BE2C (cell line): ENCODE results near the gene ADAMTSL3.

Experiments
- DNase-seq: peaks from one replicate; pipeline ENCODE4 v3.0.0-alpha.2; 2020
- H3K27me3 ChIP-seq: fragments of 250-450 bp; sonication (Bioruptor Pico); 2 replicates; pipeline ENCODE4 v1.5.1; 2020; ENCODE audit warnings: mild to moderate bottlenecking
- H3K36me3 ChIP-seq: fragments of 250-450 bp; sonication (Bioruptor Pico); 2 replicates; pipeline ENCODE4 v1.5.1; 2020; ENCODE audit warnings: mild to moderate bottlenecking
- H3K4me1 ChIP-seq: fragments of 250-450 bp; sonication (Bioruptor Pico); 2 replicates; pipeline ENCODE4 v1.5.1; 2020
- H3K4me3 ChIP-seq: 2 replicates; pipeline ENCODE4 v1.5.1; 2011; ENCODE audit warnings: low read depth, low read length
- H3K9me3 ChIP-seq: fragments of 250-450 bp; sonication (Bioruptor Pico); 2 replicates; pipeline ENCODE4 v1.5.1; 2020
- TF ChIP-seq, protein P1 (sequence below): IDR thresholded peaks from 2 replicates; pipeline ENCODE4 v1.5.1; 2012; ENCODE audit warnings: mild to moderate bottlenecking, low read depth, low read length

Gene ADAMTSL3

DNA sequence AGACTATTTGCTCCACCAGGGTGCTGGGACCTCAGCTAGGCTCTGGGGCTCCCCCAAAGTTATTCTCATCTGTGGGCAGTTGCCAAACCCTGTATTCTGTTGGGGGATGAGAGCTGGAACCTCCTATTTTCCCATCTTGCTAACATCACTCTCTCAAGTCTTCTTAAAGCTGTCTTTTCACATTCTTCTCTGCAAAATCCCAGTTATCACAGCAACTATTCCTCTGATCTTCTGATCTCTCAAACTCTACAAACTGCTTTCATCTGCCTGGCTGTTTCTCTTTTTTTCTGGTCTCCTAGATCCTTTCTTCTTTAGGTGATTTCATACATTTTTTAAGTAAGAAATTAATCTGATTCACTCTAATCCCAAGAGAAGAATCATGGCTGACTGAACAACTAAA is 10.7 kb upstream of the ADAMTSL3 start:
- TF ChIP-seq, protein P1, sequence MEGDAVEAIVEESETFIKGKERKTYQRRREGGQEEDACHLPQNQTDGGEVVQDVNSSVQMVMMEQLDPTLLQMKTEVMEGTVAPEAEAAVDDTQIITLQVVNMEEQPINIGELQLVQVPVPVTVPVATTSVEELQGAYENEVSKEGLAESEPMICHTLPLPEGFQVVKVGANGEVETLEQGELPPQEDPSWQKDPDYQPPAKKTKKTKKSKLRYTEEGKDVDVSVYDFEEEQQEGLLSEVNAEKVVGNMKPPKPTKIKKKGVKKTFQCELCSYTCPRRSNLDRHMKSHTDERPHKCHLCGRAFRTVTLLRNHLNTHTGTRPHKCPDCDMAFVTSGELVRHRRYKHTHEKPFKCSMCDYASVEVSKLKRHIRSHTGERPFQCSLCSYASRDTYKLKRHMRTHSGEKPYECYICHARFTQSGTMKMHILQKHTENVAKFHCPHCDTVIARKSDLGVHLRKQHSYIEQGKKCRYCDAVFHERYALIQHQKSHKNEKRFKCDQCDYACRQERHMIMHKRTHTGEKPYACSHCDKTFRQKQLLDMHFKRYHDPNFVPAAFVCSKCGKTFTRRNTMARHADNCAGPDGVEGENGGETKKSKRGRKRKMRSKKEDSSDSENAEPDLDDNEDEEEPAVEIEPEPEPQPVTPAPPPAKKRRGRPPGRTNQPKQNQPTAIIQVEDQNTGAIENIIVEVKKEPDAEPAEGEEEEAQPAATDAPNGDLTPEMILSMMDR, result no peak
- Histone ChIP-seq H3K27me3 (peaks cover 10% of the 10 kb centered on the region), H3K36me3 (no peaks in the 10 kb centered on the region), H3K9me3 (no peaks in the 10 kb centered on the region), H3K4me3 (no peak overlapping the region), H3K4me1 (no peaks in the 10 kb centered on the region)
- DNase-seq, result no peak

DNA sequence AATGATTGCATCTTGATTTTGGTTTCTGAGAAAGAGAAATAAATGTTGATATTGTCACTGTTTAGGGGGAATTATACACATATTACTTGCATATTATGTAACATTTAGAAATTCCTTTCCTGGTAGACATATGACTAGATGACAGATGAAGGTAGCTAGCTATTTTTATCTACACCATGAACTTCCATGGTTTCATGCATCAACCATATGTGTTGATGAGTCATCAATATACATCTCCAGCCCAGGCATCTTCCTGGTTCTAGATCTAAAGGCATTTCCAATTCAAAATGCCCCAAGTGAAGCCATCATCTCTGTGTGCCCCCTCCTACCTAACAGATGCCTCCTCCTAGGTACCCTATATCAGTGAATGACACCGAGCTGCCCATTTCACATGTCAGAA is 9.5 kb upstream of the ADAMTSL3 start:
- Histone ChIP-seq H3K4me1 (no peaks in the 10 kb centered on the region), H3K36me3 (no peaks in the 10 kb centered on the region), H3K4me3 (no peak overlapping the region), H3K27me3 (peaks cover 10% of the 10 kb centered on the region), H3K9me3 (no peaks in the 10 kb centered on the region)
- TF ChIP-seq, protein P1, result no peak
- no peak for DNase-seq

DNA sequence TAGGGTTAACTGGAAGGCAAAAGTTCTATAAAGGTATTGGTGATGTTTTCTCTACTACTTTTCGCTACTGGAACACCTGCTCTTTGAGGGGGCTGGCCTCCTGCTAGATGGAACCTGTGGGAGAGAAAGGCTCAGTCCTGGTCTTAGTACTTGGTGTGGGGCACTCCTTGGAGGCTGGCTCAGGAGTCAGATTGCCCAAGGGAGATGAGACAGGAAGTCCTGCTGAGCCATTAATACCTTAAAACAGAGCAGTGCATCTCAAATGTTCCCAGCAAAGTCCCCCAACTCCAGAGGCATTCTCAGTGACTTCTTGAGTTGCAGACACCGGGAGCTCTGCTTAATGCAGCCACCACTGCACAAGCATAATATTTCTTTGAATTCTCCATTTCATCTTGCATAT is 3.1 kb upstream of the ADAMTSL3 start:
- peaks cover 49% of the 10 kb centered on the region for H3K27me3 ChIP-seq
- H3K4me1 ChIP-seq, result no peaks in the 10 kb centered on the region
- H3K4me3 ChIP-seq, result no peak overlapping the region
- H3K36me3 ChIP-seq, result no peaks in the 10 kb centered on the region
- 0 out of 2 replicates have a peak, but pooled peaks cover 2% of the 10 kb centered on the region for H3K9me3 ChIP-seq
- TF ChIP-seq, protein P1, result no peak
- DNase-seq, result no peak

DNA sequence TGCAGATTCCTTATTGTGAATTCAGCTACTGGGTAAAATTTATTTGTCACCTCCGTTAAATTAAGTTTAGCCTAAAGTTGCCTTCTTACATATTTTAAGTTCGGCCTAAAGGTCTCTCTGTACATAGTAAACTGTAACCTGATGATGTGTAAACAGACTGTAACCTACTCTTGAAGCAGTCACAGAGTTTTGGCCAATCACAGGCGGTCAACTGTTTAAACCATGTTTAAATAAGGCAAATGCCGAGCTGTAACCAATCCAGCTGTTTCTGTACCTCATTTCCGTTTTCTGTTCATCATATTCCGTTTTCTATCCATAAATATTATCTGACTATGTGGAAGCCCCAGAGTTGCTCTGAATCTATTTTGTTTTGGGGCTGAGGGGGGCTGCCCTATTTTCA is 2.4 kb upstream of the ADAMTSL3 start:
- Histone ChIP-seq H3K27me3 (peaks cover 49% of the 10 kb centered on the region), H3K4me3 (no peak overlapping the region), H3K9me3 (0 out of 2 replicates have a peak, but pooled peaks cover 2% of the 10 kb centered on the region), H3K4me1 (no peaks in the 10 kb centered on the region), H3K36me3 (no peaks in the 10 kb centered on the region)
- TF ChIP-seq, protein P1, result no peak
- DNase-seq, result no peak

DNA sequence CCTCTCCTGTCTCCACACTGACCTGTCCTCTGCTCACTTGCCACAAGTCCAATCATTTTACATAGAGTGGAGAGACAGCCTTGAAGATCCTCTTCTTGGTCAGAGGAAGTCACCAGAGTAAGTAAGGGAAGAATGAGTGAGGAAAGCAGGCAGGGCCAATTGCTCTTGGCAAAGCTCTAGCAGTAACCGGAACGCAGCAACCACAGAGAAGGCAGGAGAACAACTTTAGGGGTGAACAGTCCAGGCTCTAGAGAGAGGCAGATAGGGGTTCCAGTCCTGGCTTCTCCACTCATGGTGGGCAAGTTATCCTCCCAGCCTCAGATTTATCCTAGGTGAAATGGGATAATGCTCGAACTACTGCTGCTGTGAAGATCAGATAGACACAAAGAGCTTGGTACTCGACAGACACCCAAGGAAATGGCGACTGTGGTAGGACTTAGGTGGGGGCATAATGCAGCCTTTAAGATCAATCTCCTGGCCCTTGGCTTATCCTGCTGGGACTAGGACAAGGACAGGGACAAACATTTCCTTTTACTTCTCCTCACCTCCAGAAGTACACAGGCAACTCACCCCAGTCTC is 1.2 kb upstream of the ADAMTSL3 start:
- Histone ChIP-seq H3K4me3 (no peak overlapping the region), H3K27me3 (peaks cover 40% of the 10 kb centered on the region), H3K36me3 (no peaks in the 10 kb centered on the region), H3K4me1 (no peaks in the 10 kb centered on the region), H3K9me3 (0 out of 2 replicates have a peak, but pooled peaks cover 2% of the 10 kb centered on the region)
- no peak for DNase-seq
- TF ChIP-seq, protein P1, result no peak

DNA sequence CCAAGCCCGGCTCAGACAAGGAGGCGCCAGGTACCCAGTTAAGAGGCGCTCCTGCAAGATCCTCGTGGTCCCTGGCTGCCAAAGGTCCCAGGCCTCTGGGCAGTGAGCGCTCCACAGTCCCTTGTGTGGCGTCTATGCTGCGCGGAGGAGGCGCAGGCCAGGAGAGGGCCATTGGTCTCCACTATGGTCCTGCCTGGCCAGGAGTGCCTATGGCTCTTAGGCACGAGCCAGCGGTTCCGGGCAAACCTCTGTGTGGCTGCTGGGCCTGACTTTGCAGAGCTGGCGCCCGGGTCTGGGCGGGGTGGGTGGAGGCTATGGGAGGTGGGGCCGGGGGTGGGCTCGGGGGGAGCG is 660 bp upstream of the ADAMTSL3 start:
- peaks cover 38% of the 10 kb centered on the region for H3K27me3 ChIP-seq
- H3K9me3 ChIP-seq, result 0 out of 2 replicates have a peak, but pooled peaks cover 2% of the 10 kb centered on the region
- H3K4me1 ChIP-seq, result peaks cover 3% of the 10 kb centered on the region; the same call in 1 of the 2 replicates
- DNase-seq, result no peak
- TF ChIP-seq, protein P1, result no peak
- H3K36me3 ChIP-seq, result no peaks in the 10 kb centered on the region
- no peak overlapping the region for H3K4me3 ChIP-seq
